ENCODE data around the gene PTPN23. TPM values are rescaled to one million over a fixed set of nuclear protein-coding genes. Genes with fewer than 3 reads are reported as not detected.

The PTPN23 gene
- total and polyA plus RNA-seq, 10 of the 15 experiments (the other 5 are each of a cell fraction or from before 2014, with no cell fraction given), result 0.44 to 28.6 (median 4.4) TPM

DNA sequence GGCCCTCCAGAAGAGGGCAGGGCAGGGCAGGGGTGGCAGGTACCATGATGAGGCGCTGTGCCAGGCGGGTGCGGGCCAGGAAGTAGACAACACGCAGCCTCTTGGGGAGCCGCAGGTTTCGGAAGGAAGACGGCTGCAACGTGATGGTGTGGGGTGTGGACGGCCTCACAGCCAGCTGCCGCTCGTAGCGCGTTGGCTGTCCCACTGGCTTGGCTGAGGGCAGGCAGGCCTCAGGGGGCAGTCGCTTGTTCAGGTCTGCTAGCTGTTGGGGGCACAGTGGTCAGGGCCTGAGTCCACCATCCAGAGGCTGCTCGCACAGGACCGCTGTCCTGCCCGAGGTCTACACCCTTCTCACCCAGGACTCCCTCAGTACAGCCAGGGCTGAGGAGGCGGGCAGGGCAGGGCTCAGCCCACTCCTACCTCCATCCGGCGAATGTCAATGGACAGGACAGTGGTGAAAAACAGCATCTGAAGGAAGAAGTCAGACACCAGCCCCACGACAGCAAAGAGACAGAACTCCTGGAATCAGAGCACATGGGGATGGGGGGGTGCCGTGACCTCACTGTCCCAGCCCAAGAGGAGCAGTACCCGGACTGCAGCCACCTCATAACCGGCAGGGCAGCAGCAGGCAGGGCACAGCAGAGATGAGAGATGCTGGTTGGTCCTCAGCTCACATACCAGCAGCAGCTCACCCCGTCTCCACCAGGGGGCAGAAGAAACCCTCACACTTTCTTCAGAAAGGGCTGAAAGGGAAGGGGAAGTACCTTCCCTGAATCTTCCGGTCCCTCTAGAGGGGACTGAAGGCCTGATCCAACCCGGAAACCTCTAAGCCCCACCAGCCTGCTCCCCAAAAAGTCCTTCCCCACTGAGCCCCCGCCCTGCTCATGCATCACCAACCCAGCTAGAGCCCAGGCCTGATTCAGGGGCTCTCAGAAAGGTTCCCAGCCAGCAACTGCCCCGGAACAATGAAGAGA is 40.0 kb downstream of the PTPN23 start (continued):
- TF ChIP-seq SUPT20H (IDR thresholded peaks at IDR 0.05; ENCODE audit: borderline replicate concordance, control insufficient read depth, low read depth, low read length), result no peak
- no peak for TF ChIP-seq TCF12 (IDR thresholded peaks at IDR 0.05; ENCODE audit: low read depth, low read length)
- no peak for TF ChIP-seq HDAC6 (IDR thresholded peaks at IDR 0.05; ENCODE audit: unreplicated experiment)
- no peak for TF ChIP-seq MEF2B (IDR thresholded peaks at IDR 0.05; ENCODE audit: partially characterized antibody, poor library complexity, severe bottlenecking)
- TF ChIP-seq JUNB (IDR thresholded peaks at IDR 0.05), result no peak
- TF ChIP-seq FOS (IDR thresholded peaks at IDR 0.05; ENCODE audit: borderline replicate concordance, extremely low read depth, insufficient read length), result no peak
- TF ChIP-seq RCOR1 (conservative IDR thresholded peaks at IDR 0.05; ENCODE audit: low read depth, low read length), result no peak
- no peak for TF ChIP-seq CHD2 (IDR thresholded peaks at IDR 0.05; ENCODE audit: borderline replicate concordance, low read depth, low read length)
- TF ChIP-seq IKZF1 (conservative IDR thresholded peaks at IDR 0.05), result peak; percentile 49
- TF ChIP-seq HDGF (IDR thresholded peaks at IDR 0.05), result peak; percentile 71
- TF ChIP-seq FOXK2 (IDR thresholded peaks at IDR 0.05), result no peak
- TF ChIP-seq BRCA1 (IDR thresholded peaks at IDR 0.05; ENCODE audit: low read depth, low read length), result no peak
- TF ChIP-seq BHLHE40 (IDR thresholded peaks at IDR 0.05; ENCODE audit: borderline replicate concordance in 1 of 2, low read depth in 2 of 2, low read length in 1 of 2), result peak; percentile 72 to 84
- TF ChIP-seq, protein P1, sequence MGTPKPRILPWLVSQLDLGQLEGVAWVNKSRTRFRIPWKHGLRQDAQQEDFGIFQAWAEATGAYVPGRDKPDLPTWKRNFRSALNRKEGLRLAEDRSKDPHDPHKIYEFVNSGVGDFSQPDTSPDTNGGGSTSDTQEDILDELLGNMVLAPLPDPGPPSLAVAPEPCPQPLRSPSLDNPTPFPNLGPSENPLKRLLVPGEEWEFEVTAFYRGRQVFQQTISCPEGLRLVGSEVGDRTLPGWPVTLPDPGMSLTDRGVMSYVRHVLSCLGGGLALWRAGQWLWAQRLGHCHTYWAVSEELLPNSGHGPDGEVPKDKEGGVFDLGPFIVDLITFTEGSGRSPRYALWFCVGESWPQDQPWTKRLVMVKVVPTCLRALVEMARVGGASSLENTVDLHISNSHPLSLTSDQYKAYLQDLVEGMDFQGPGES (IDR thresholded peaks at IDR 0.05), result no peak
- TF ChIP-seq WRNIP1 (IDR thresholded peaks at IDR 0.05; ENCODE audit: borderline replicate concordance, low read depth, low read length), result peak; percentile 94; the same call in 1 of the 2 replicates
- no peak for TF ChIP-seq SMAD5 (IDR thresholded peaks at IDR 0.05; ENCODE audit: low read depth)
- no peak for TF ChIP-seq YBX1 (IDR thresholded peaks at IDR 0.05)
- TF ChIP-seq RAD21 (IDR thresholded peaks at IDR 0.05; ENCODE audit: insufficient read depth, low read depth, low read length), result peak; percentile 89
- TF ChIP-seq ZNF24 (IDR thresholded peaks at IDR 0.05), result no peak
- no peak for TF ChIP-seq NFYA (IDR thresholded peaks at IDR 0.05; ENCODE audit: borderline replicate concordance, low read depth, low read length)
- TF ChIP-seq, protein P2, sequence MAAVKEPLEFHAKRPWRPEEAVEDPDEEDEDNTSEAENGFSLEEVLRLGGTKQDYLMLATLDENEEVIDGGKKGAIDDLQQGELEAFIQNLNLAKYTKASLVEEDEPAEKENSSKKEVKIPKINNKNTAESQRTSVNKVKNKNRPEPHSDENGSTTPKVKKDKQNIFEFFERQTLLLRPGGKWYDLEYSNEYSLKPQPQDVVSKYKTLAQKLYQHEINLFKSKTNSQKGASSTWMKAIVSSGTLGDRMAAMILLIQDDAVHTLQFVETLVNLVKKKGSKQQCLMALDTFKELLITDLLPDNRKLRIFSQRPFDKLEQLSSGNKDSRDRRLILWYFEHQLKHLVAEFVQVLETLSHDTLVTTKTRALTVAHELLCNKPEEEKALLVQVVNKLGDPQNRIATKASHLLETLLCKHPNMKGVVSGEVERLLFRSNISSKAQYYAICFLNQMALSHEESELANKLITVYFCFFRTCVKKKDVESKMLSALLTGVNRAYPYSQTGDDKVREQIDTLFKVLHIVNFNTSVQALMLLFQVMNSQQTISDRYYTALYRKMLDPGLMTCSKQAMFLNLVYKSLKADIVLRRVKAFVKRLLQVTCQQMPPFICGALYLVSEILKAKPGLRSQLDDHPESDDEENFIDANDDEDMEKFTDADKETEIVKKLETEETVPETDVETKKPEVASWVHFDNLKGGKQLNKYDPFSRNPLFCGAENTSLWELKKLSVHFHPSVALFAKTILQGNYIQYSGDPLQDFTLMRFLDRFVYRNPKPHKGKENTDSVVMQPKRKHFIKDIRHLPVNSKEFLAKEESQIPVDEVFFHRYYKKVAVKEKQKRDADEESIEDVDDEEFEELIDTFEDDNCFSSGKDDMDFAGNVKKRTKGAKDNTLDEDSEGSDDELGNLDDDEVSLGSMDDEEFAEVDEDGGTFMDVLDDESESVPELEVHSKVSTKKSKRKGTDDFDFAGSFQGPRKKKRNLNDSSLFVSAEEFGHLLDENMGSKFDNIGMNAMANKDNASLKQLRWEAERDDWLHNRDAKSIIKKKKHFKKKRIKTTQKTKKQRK (IDR thresholded peaks at IDR 0.05; ENCODE audit: low read depth, low read length), result no peak
- TF ChIP-seq CHD1 (IDR thresholded peaks at IDR 0.05; ENCODE audit: low read depth, low read length), result no peak
- TF ChIP-seq MEF2A (IDR thresholded peaks at IDR 0.05; ENCODE audit: insufficient read depth, low read depth, low read length), result no peak
